HepG2 (cell line): ENCODE measurements around the gene SUSD6. TPM values are rescaled to one million over a fixed set of nuclear protein-coding genes. Genes with fewer than 3 reads are reported as not detected.

Experiments used
- BORCS8-MEF2B ChIP-seq: sonication (generic); formaldehyde crosslinking; IDR thresholded peaks from 2 replicates; pipeline ENCODE4 v1.8.0; 2022; ENCODE audit warnings: mild to moderate bottlenecking, missing genetic modification reagents
- EZH2 ChIP-seq: conservative IDR thresholded peaks from 2 replicates; pipeline ENCODE4 v1.6.1; 2012; ENCODE audit warnings: mild to moderate bottlenecking, low read depth, low read length, moderate library complexity
- HDAC1 ChIP-seq: sonication (generic); formaldehyde crosslinking; IDR thresholded peaks from 2 replicates; pipeline ENCODE4 v1.5.1; 2020; ENCODE audit warnings: mild to moderate bottlenecking, missing genetic modification reagents
- HNF4G ChIP-seq, 2 experiments: sonication (generic) in 1 of 2; formaldehyde crosslinking in 1 of 2; IDR thresholded peaks; 2 replicates each; pipeline versions ENCODE4 v1.4.0 to v1.6.1; 2011 to 2020; ENCODE audit warnings: borderline replicate concordance in 2 of 2, low read depth in 2 of 2, mild to moderate bottlenecking in 2 of 2, low read length in 1 of 2, missing genetic modification reagents in 1 of 2, moderate library complexity in 1 of 2
- NCOR1 ChIP-seq: fragments of 200-600 bp; sonication (generic); IDR thresholded peaks from 2 replicates; pipeline ENCODE4 v1.7.0; 2017; ENCODE audit warnings: antibody characterized with exemption, low read length, borderline replicate concordance
- NFYB ChIP-seq: sonication (generic); formaldehyde crosslinking; IDR thresholded peaks from 2 replicates; pipeline ENCODE4 v1.4.0; 2020; ENCODE audit warnings: missing genetic modification reagents
- NR1H2 ChIP-seq: sonication (generic); formaldehyde crosslinking; IDR thresholded peaks from 2 replicates; pipeline ENCODE4 v1.8.1; 2022; ENCODE audit warnings: low read depth, missing genetic modification reagents, borderline replicate concordance
- NR2F6 ChIP-seq, 2 experiments: IDR thresholded peaks; 2 replicates each; pipeline ENCODE4 v1.6.1; 2016; ENCODE audit warnings: antibody characterized with exemption in 1 of 2, mild to moderate bottlenecking in 1 of 2
- PCBP2 ChIP-seq: fragments of 200-400 bp; formaldehyde crosslinking; optimal IDR thresholded peaks from 2 replicates; pipeline ENCODE3; 2018; ENCODE audit warnings: low read length, low read depth; ENCODE audit not compliant: poor library complexity, severe bottlenecking
- SALL2 ChIP-seq: sonication (generic); formaldehyde crosslinking; IDR thresholded peaks from 2 replicates; pipeline ENCODE4 v1.8.1; 2023; ENCODE audit warnings: mild to moderate bottlenecking, missing genetic modification reagents, inconsistent platforms
- SP1 ChIP-seq, 2 experiments: fragments of 450-650 bp in 1 of 2; sonication (generic) in 1 of 2; formaldehyde crosslinking in 1 of 2; IDR thresholded peaks; 2 replicates each; pipeline versions ENCODE4 v1.4.0 to v1.6.1; 2016 to 2020; ENCODE audit warnings: missing genetic modification reagents in 1 of 2
- TAF1 ChIP-seq: sonication (generic); formaldehyde crosslinking; IDR thresholded peaks from 2 replicates; pipeline ENCODE4 v1.4.0; 2020; ENCODE audit warnings: missing genetic modification reagents
- YEATS2 ChIP-seq: sonication (generic); formaldehyde crosslinking; IDR thresholded peaks from 2 replicates; pipeline ENCODE4 v1.4.0; 2020; ENCODE audit warnings: missing genetic modification reagents, borderline replicate concordance
- ZBTB20 ChIP-seq: sonication (generic); formaldehyde crosslinking; IDR thresholded peaks from 2 replicates; pipeline ENCODE4 v1.8.1; 2023; ENCODE audit warnings: missing genetic modification reagents, low read depth, mild to moderate bottlenecking, borderline replicate concordance
- ZBTB43 ChIP-seq: sonication (generic); formaldehyde crosslinking; conservative IDR thresholded peaks from 2 replicates; pipeline ENCODE4 v1.4.0; 2020; ENCODE audit warnings: missing genetic modification reagents
- ZIK1 ChIP-seq: sonication (generic); formaldehyde crosslinking; IDR thresholded peaks from 2 replicates; pipeline ENCODE4 v1.5.0; 2020; ENCODE audit warnings: mild to moderate bottlenecking, low read depth, missing genetic modification reagents, borderline replicate concordance
- ZMAT3 ChIP-seq: sonication (generic); formaldehyde crosslinking; conservative IDR thresholded peaks from 2 replicates; pipeline ENCODE4 v1.7.0; 2021; ENCODE audit warnings: missing genetic modification reagents
- ZNF292 ChIP-seq: sonication (generic); formaldehyde crosslinking; IDR thresholded peaks from 2 replicates; pipeline ENCODE4 v1.8.1; 2022; ENCODE audit warnings: mild to moderate bottlenecking, low read depth, missing genetic modification reagents, borderline replicate concordance
- ZNF335 ChIP-seq: sonication (generic); formaldehyde crosslinking; IDR thresholded peaks from 2 replicates; pipeline ENCODE4 v1.4.0; 2020; ENCODE audit warnings: missing genetic modification reagents
- ZNF569 ChIP-seq: sonication (generic); formaldehyde crosslinking; IDR thresholded peaks from 2 replicates; pipeline ENCODE4 v1.5.0; 2020; ENCODE audit warnings: mild to moderate bottlenecking, missing genetic modification reagents, moderate library complexity, borderline replicate concordance
- ZNF7 ChIP-seq: IDR thresholded peaks from 2 replicates; pipeline ENCODE4 v1.6.1; 2016; ENCODE audit warnings: missing biosample characterization, missing genetic modification reagents
- ZNF703 ChIP-seq: sonication (generic); formaldehyde crosslinking; IDR thresholded peaks from 2 replicates; pipeline ENCODE4 v1.5.1; 2020; ENCODE audit warnings: missing genetic modification reagents, mild to moderate bottlenecking, moderate library complexity, borderline replicate concordance
- ZNF788 ChIP-seq: sonication (generic); formaldehyde crosslinking; IDR thresholded peaks from 2 replicates; pipeline ENCODE4 v1.5.0; 2020; ENCODE audit warnings: mild to moderate bottlenecking, missing genetic modification reagents, borderline replicate concordance
- ZNF800 ChIP-seq: sonication (generic); formaldehyde crosslinking; IDR thresholded peaks from 2 replicates; pipeline ENCODE4 v1.4.0; 2020; ENCODE audit warnings: missing genetic modification reagents
- polyA plus RNA-seq, 8 experiments: library from polyadenylated mRNA; depleted of rRNA in 3 of 8; stranded (reverse) in 7 of 8; unstranded in 1 of 8; fragments of >200 nt; fragmentation: Illumina TruSeq in 4 of 8; extraction: Trizol in 4 of 8; gene quantifications; 2 replicates each; pipeline versions ENCODE4 v1.2.1 to v1.2.3, GENCODE V29; 2011 to 2016; ENCODE audit warnings: low read depth in 4 of 8, missing spikeins in 1 of 8, mixed read lengths in 1 of 8; ENCODE audit not compliant: insufficient read depth in 1 of 8
- total RNA-seq, 5 experiments: library from RNA; depleted of rRNA; stranded (reverse); fragments of >200 nt; fragmentation: Illumina TruSeq; extraction: Trizol; gene quantifications; 2 replicates each; pipeline ENCODE4 v1.2.3, GENCODE V29; 2016; ENCODE audit warnings: low read depth in 1 of 5
- TF ChIP-seq, protein P1 (sequence below): sonication (generic); formaldehyde crosslinking; IDR thresholded peaks from 2 replicates; pipeline ENCODE4 v1.4.0; 2020; ENCODE audit warnings: missing genetic modification reagents

Gene SUSD6
- total and polyA plus RNA-seq, 2 of the 13 experiments (the other 11 are each of a cell fraction or from before 2014, with no cell fraction given), result 7.2 to 7.4 TPM

- TF ChIP-seq, protein P1, sequence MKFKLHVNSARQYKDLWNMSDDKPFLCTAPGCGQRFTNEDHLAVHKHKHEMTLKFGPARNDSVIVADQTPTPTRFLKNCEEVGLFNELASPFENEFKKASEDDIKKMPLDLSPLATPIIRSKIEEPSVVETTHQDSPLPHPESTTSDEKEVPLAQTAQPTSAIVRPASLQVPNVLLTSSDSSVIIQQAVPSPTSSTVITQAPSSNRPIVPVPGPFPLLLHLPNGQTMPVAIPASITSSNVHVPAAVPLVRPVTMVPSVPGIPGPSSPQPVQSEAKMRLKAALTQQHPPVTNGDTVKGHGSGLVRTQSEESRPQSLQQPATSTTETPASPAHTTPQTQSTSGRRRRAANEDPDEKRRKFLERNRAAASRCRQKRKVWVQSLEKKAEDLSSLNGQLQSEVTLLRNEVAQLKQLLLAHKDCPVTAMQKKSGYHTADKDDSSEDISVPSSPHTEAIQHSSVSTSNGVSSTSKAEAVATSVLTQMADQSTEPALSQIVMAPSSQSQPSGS (CRISPR knock-in tag), result 0 out of 2 replicates have a peak, but pooled peaks have one; percentile 33
- TF ChIP-seq SALL2 (CRISPR knock-in tag), result no peak
- TF ChIP-seq ZBTB20 (CRISPR knock-in tag), result no peak
- TF ChIP-seq NCOR1, result no peak
- peak; percentile 64; the same call in 1 of the 2 replicates for TF ChIP-seq ZNF788
- no peak for TF ChIP-seq HNF4G (IDR thresholded peaks at IDR 0.05; ENCODE audit: borderline replicate concordance, low read depth, low read length)
- no peak for TF ChIP-seq HNF4G (CRISPR knock-in tag; IDR thresholded peaks at IDR 0.05; ENCODE audit: borderline replicate concordance, low read depth)
- no peak for TF ChIP-seq NR2F6 (IDR thresholded peaks at IDR 0.05)
- no peak for TF ChIP-seq NR2F6 (CRISPR knock-in tag; IDR thresholded peaks at IDR 0.05)
- no peak for TF ChIP-seq SP1 (IDR thresholded peaks at IDR 0.05)
- no peak for TF ChIP-seq SP1 (CRISPR knock-in tag; IDR thresholded peaks at IDR 0.05)
- TF ChIP-seq EZH2, result no peak
- TF ChIP-seq TAF1, result no peak
- no peak for TF ChIP-seq ZBTB43 (CRISPR knock-in tag)
- no peak for TF ChIP-seq ZNF569 (CRISPR knock-in tag)
- no peak for TF ChIP-seq ZNF335 (CRISPR knock-in tag)
- no peak for TF ChIP-seq ZNF292 (CRISPR knock-in tag)
- TF ChIP-seq ZNF703, result no peak
- peak; percentile 46; the same call in 1 of the 2 replicates for TF ChIP-seq BORCS8-MEF2B (CRISPR knock-in tag)
- TF ChIP-seq ZIK1 (CRISPR knock-in tag), result peak; percentile 81
- no peak for TF ChIP-seq ZMAT3 (CRISPR knock-in tag)
- no peak for TF ChIP-seq ZNF800 (CRISPR knock-in tag)
- TF ChIP-seq YEATS2, result peak; percentile 30; the same call in 1 of the 2 replicates
- TF ChIP-seq PCBP2, result no peak
- no peak for TF ChIP-seq HDAC1 (CRISPR knock-in tag)
- no peak for TF ChIP-seq NR1H2 (CRISPR knock-in tag)
- no peak for TF ChIP-seq ZNF7 (CRISPR knock-in tag)
- TF ChIP-seq NFYB (CRISPR knock-in tag), result no peak
These were observed 115.5 kb downstream of the SUSD6 start (continued) for GRCh38 chr14:69726761-69727511.
